HEK293 (cell line): Measurements from ENCODE around the gene EBF4.

ENCODE experiments used
- CTCF ChIP-seq: fragments of 450-650 bp; formaldehyde crosslinking; IDR thresholded peaks from 2 replicates; pipeline ENCODE4 v1.5.1; 2016; ENCODE audit warnings: missing biosample characterization, missing genetic modification characterization
- HOXA7 ChIP-seq: sonication (generic); formaldehyde crosslinking; IDR thresholded peaks from 2 replicates; pipeline ENCODE4 v1.8.1; 2022; ENCODE audit warnings: missing genetic modification reagents, borderline replicate concordance
- KLF9 ChIP-seq: fragments of 450-650 bp; formaldehyde crosslinking; IDR thresholded peaks from 2 replicates; pipeline ENCODE4 v1.5.1; 2016; ENCODE audit warnings: missing biosample characterization, missing genetic modification characterization, low read depth
- MEIS1 ChIP-seq: sonication (generic); formaldehyde crosslinking; IDR thresholded peaks from 2 replicates; pipeline ENCODE4 v1.8.1; 2022; ENCODE audit warnings: missing genetic modification reagents, mild to moderate bottlenecking, borderline replicate concordance
- REST ChIP-seq: fragments of 450-650 bp; formaldehyde crosslinking; IDR thresholded peaks from 2 replicates; pipeline ENCODE4 v1.5.1; 2016; ENCODE audit warnings: missing biosample characterization, missing genetic modification characterization
- ZBTB17 ChIP-seq: fragments of 450-650 bp; formaldehyde crosslinking; IDR thresholded peaks from 2 replicates; pipeline ENCODE4 v1.5.1; 2016; ENCODE audit warnings: missing biosample characterization, missing genetic modification characterization
- ZNF140 ChIP-seq: fragments of 450-650 bp; formaldehyde crosslinking; IDR thresholded peaks from 2 replicates; pipeline ENCODE4 v1.5.1; 2016; ENCODE audit warnings: missing biosample characterization, missing genetic modification characterization
- ZNF449 ChIP-seq: fragments of 450-650 bp; formaldehyde crosslinking; IDR thresholded peaks from 2 replicates; pipeline ENCODE4 v1.5.1; 2017; ENCODE audit warnings: missing biosample characterization, mild to moderate bottlenecking, missing genetic modification characterization, moderate library complexity
- ZNF510 ChIP-seq: fragments of 450-650 bp; formaldehyde crosslinking; IDR thresholded peaks from 2 replicates; pipeline ENCODE4 v1.5.1; 2018; ENCODE audit warnings: mild to moderate bottlenecking, missing genetic modification characterization, missing biosample characterization; ENCODE audit not compliant: insufficient replicate concordance
- ZNF610 ChIP-seq: fragments of 450-650 bp; formaldehyde crosslinking; IDR thresholded peaks from 2 replicates; pipeline ENCODE4 v1.5.1; 2016; ENCODE audit warnings: missing biosample characterization, missing genetic modification characterization, borderline replicate concordance
- ZSCAN16 ChIP-seq: fragments of 450-650 bp; formaldehyde crosslinking; IDR thresholded peaks from 2 replicates; pipeline ENCODE4 v1.5.1; 2016; ENCODE audit warnings: missing biosample characterization, missing genetic modification characterization
- TF ChIP-seq, protein P1 (sequence below): fragments of 450-650 bp; formaldehyde crosslinking; IDR thresholded peaks from 2 replicates; pipeline ENCODE4 v1.5.1; 2016; ENCODE audit warnings: missing biosample characterization, missing genetic modification characterization

DNA sequence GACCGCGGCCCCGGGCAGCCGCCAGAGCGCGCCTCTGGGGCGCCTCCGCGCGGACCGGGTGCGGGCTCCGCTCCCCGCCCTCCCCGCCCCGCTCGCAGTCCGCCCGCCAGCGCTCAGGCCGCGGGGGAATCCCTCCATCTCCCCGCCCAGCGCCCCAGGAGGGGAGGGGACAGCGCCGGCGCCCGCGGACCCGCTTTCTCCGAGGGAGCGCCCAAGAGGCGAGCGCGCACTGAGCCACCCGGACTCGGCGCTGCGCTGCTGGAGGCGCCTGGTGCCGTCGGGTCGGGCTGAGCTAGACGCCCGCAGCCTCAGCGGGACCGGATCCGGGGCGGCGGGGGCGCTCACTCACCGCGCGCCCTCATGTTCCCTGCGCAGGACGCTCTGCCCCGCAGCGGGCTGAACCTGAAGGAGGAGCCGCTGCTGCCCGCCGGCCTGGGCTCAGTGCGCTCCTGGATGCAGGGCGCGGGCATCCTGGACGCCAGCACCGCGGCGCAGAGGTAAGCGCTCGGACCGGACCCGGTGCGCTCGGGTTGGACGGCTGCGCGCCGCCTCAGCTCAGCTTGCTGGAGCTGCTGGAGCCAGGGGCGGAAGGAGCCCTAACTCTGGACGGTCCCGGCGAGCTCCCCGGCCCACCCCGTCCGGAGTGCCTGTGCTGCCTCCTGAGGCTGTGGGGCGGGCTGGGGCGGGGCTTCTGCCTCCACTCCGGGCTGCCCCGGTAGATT is 867 bp downstream of the EBF4 start:
- TF ChIP-seq HOXA7 (CRISPR knock-in tag) (no peak), ZNF449 (tag by site-specific recombination) (peak; percentile 23; the same call in 1 of the 2 replicates), CTCF (no peak), KLF9 (tag by site-specific recombination) (no peak), ZBTB17 (no peak), ZNF510 (tag by site-specific recombination) (no peak), ZNF610 (tag by site-specific recombination) (no peak), ZSCAN16 (tag by site-specific recombination) (no peak), MEIS1 (CRISPR knock-in tag) (no peak), ZNF140 (no peak), REST (tag by site-specific recombination) (no peak)
- TF ChIP-seq, protein P1, sequence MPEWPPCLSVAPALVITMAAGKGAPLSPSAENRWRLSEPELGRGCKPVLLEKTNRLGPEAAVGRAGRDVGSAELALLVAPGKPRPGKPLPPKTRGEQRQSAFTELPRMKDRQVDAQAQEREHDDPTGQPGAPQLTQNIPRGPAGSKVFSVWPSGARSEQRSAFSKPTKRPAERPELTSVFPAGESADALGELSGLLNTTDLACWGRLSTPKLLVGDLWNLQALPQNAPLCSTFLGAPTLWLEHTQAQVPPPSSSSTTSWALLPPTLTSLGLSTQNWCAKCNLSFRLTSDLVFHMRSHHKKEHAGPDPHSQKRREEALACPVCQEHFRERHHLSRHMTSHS (tag by site-specific recombination), result no peak
